ENCODE results near the gene ENTHD1.
"Not testable (repeated sequence)": the region's sequence is repeated elsewhere in the genome, so short reads cannot be mapped to it uniquely, and the experiment has no call there.

Gene ENTHD1

DNA sequence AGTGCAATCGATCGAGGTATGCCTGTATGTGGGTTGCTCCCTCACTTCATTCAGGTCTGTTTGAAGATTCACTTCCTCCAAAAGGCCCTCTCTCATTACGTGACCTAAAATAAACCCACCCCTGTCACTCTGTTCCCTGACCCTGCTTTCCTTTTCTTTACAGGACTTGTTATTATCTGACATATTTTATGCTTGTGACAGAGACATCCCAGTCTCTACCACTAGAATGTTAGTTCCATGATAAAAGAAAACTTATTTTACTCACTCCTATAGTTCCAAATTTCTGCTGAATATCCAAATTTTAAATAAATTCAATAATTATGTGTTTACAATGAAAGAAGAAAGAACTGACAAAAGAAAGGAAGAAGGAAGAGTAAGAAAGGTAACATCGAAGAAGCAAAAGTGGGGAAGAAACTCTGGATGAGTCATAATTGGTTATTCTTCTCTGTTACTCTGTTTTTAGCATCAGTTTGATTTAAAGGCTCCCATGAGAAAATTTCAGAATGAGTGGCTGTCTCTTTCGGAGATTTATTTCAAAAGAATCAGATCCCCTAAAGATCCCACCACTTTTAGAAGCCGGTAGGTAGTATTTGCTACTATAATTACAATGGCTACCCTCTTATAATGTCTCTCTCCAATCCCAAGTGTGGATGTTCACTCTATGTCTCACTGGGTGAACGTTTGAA, 33.5 kb downstream of the ENTHD1 start:
- DNase-seq (ENCODE audit: insufficient read length) = no peak
- peak; percentile 86 for FAIRE-seq
- TF ChIP-seq POLR2AphosphoS5 (IDR thresholded peaks at IDR 0.05; ENCODE audit: low read depth, low read length) = no peak
- TF ChIP-seq TAF1 (IDR thresholded peaks at IDR 0.05; ENCODE audit: borderline replicate concordance, low read depth, low read length) = no peak
- TF ChIP-seq POLR2A (IDR thresholded peaks at IDR 0.05; ENCODE audit: low read depth, low read length) = no peak

DNA sequence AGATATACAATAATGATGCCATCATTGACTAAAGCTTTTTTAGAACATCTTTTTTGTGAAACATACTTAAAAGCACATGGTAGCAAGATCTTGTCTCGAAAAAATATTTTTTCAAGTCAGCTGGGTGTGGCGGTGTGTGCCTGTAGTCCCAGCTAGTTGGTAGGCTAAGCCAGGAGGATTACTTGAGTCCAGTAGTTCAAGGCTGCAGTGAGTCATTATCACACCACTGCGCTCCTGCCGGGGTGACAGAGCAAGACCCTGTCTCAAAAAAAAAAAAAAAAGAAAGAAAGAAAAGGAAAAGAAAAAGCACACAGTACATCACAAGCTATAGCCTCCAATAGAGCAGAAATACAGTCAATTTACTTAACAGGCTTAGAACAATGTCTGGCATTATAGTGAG, 37.0 kb downstream of the ENTHD1 start:
- no peak for FAIRE-seq
- TF ChIP-seq TAF1 (IDR thresholded peaks at IDR 0.05; ENCODE audit: borderline replicate concordance, low read depth, low read length) = no peak
- no peak for TF ChIP-seq POLR2AphosphoS5 (IDR thresholded peaks at IDR 0.05; ENCODE audit: low read depth, low read length)
- no peak for TF ChIP-seq POLR2A (IDR thresholded peaks at IDR 0.05; ENCODE audit: low read depth, low read length)
- no peak for DNase-seq (ENCODE audit: insufficient read length)

GRCh38 chr22:39852799-39853198, 40.8 kb downstream of the ENTHD1 start:
- FAIRE-seq (peak; percentile 63), DNase-seq (ENCODE audit: insufficient read length) (no peak)
- TF ChIP-seq TAF1 (IDR thresholded peaks at IDR 0.05; ENCODE audit: borderline replicate concordance, low read depth, low read length) (no peak), POLR2AphosphoS5 (IDR thresholded peaks at IDR 0.05; ENCODE audit: low read depth, low read length) (no peak), POLR2A (IDR thresholded peaks at IDR 0.05; ENCODE audit: low read depth, low read length) (no peak)

DNA sequence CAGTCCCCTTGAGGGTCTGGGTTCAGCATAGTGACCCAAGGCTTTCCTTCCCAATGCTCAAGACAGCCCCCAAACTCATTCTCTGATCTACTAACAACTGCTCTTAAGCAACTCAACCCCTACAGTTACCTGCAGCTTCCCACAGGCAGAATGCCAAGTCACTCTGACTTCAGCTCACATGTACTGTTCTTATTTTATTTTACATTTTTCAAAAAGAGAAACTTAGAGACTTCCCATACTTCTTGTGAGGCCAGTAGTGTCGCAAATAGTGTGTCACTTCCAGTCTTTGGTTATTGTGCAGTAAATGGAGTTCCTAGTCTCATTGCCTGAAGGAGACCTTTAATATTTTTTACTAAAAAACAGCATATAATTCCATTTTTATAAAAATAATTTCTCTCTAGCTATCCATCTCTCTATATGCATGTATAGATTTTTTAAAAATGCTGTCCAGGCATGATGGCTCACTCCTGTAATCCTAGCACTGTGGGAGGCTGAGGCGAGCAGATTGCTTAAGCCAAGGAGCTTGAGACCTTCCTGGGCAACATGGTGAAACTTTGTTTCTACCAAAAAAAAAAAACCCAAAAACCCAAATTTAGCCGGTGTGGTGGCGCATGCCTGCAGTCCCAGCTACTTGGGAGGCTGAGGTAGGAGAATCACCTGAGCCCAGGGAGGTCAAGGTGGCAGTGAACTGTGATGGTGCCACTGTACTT, 41.8 kb downstream of the ENTHD1 start:
- TF ChIP-seq TAF1 (IDR thresholded peaks at IDR 0.05; ENCODE audit: borderline replicate concordance, low read depth, low read length) = no peak
- TF ChIP-seq POLR2A (IDR thresholded peaks at IDR 0.05; ENCODE audit: low read depth, low read length) = no peak
- TF ChIP-seq POLR2AphosphoS5 (IDR thresholded peaks at IDR 0.05; ENCODE audit: low read depth, low read length) = no peak
- DNase-seq (ENCODE audit: insufficient read length) (no peak), FAIRE-seq (no peak)

DNA sequence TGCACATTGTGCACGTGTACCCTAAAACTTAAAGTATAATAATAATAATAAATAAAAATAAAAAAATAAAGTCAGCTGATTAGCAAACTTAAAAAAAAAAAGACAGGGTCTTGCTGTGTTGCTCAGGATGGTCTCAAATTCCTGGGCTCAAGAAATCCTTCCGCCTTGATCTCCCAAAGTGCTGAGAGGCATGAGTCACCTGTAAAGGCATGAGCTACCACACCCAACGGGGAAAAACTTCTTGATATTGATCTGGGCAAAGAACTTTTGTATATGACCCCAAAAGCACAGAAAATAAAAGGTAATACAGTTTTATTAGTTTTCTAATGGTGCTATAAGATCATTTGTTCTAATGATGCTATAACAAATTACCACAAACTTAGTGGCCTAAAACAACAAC, 46.1 kb downstream of the ENTHD1 start:
- TF ChIP-seq POLR2A (IDR thresholded peaks at IDR 0.05; ENCODE audit: low read depth, low read length) (no peak), POLR2AphosphoS5 (IDR thresholded peaks at IDR 0.05; ENCODE audit: low read depth, low read length) (no peak), TAF1 (IDR thresholded peaks at IDR 0.05; ENCODE audit: borderline replicate concordance, low read depth, low read length) (no peak)
- no peak for FAIRE-seq
- no peak for DNase-seq (ENCODE audit: insufficient read length)

- DNase-seq (ENCODE audit: insufficient read length); FAIRE-seq: not testable (repeated sequence)
Observed at GRCh38 chr22:39846539-39846938, 47.0 kb downstream of the ENTHD1 start.

- TF ChIP-seq POLR2AphosphoS5 (IDR thresholded peaks at IDR 0.05; ENCODE audit: low read depth, low read length) (no peak), TAF1 (IDR thresholded peaks at IDR 0.05; ENCODE audit: borderline replicate concordance, low read depth, low read length) (no peak), POLR2A (IDR thresholded peaks at IDR 0.05; ENCODE audit: low read depth, low read length) (no peak)
- no peak for FAIRE-seq
- DNase-seq (ENCODE audit: insufficient read length) = no peak
Observed at GRCh38 chr22:39845529-39845928, 48.0 kb downstream of the ENTHD1 start.

GRCh38 chr22:39839917-39840510, 53.5 kb downstream of the ENTHD1 start:
- peak; percentile 81 for FAIRE-seq
- no peak for TF ChIP-seq POLR2A (IDR thresholded peaks at IDR 0.05; ENCODE audit: low read depth, low read length)
- TF ChIP-seq TAF1 (IDR thresholded peaks at IDR 0.05; ENCODE audit: borderline replicate concordance, low read depth, low read length) = no peak
- no peak for TF ChIP-seq POLR2AphosphoS5 (IDR thresholded peaks at IDR 0.05; ENCODE audit: low read depth, low read length)
- no peak for DNase-seq (ENCODE audit: insufficient read length)

DNA sequence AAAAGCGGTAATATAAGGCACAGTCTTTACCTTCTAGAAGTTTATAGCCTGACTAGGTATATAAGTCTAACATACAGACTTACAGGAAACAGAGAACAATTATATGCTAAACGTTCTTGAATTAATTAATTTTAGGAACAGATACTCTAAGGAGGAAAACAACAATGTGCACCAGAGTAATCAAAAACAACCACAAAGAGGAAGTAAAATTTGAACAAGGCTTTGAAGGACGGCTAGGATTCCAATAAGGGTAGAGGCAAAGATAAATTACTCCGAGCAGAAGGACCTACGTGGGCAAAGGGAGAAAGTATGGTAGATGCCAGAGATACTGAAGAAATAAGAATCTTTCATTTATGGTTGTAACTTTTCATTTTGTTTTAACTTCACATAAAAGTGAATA, 54.4 kb downstream of the ENTHD1 start:
- TF ChIP-seq POLR2A (IDR thresholded peaks at IDR 0.05; ENCODE audit: low read depth, low read length) (no peak), POLR2AphosphoS5 (IDR thresholded peaks at IDR 0.05; ENCODE audit: low read depth, low read length) (no peak), TAF1 (IDR thresholded peaks at IDR 0.05; ENCODE audit: borderline replicate concordance, low read depth, low read length) (no peak)
- DNase-seq (ENCODE audit: insufficient read length) (no peak), FAIRE-seq (no peak)

DNA sequence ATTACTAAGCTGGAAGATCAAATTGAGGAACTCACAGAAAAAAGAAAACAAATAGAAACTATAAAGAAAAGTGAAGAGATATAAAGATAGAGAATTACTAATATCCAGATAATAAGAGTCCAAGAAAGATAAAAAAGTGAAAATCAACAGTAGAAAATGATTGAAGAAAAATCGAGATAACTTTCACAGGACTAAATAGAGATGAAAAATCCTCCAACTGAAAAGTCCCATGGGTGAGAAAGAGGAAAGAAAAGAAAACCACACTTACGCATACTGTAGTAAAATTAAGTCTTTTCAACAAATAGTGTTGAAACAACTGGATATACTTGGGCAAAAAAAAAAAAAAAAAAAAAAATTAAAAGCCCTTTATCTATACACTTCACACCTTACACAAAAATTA, 60.0 kb downstream of the ENTHD1 start:
- DNase-seq (ENCODE audit: insufficient read length) (no peak), FAIRE-seq (no peak)
- TF ChIP-seq TAF1 (IDR thresholded peaks at IDR 0.05; ENCODE audit: borderline replicate concordance, low read depth, low read length) (no peak), POLR2AphosphoS5 (IDR thresholded peaks at IDR 0.05; ENCODE audit: low read depth, low read length) (no peak), POLR2A (IDR thresholded peaks at IDR 0.05; ENCODE audit: low read depth, low read length) (no peak)

DNA sequence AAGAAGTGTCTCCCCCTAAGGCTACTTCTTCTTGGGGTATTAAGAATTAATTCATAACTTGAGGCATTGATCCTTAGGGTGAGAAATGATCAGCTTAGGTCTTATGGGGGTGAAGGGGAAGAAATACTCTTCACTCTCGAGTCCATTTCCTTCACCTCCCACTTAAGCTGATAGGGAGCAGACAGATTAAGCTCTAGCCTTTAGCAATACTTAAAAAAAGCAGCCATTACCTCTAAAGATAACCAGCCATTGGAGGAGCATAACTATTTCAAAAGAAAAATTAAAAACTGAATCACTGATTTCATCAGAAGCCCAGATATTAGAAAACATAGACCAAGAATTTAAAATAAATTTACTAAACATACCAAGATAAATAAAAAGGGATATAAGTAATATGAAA, 60.5 kb downstream of the ENTHD1 start:
- DNase-seq (ENCODE audit: insufficient read length) = no peak
- no peak for FAIRE-seq
- TF ChIP-seq POLR2AphosphoS5 (IDR thresholded peaks at IDR 0.05; ENCODE audit: low read depth, low read length) (no peak), TAF1 (IDR thresholded peaks at IDR 0.05; ENCODE audit: borderline replicate concordance, low read depth, low read length) (no peak)

GRCh38 chr22:39832627-39833074, 60.9 kb downstream of the ENTHD1 start:
- TF ChIP-seq TAF1 (IDR thresholded peaks at IDR 0.05; ENCODE audit: borderline replicate concordance, low read depth, low read length) = no peak
- TF ChIP-seq POLR2A (IDR thresholded peaks at IDR 0.05; ENCODE audit: low read depth, low read length) = no peak
- no peak for TF ChIP-seq POLR2AphosphoS5 (IDR thresholded peaks at IDR 0.05; ENCODE audit: low read depth, low read length)
- no peak for DNase-seq (ENCODE audit: insufficient read length)
- FAIRE-seq = no peak
